GM18511 (cell line): ENCODE data around the gene SPX.

Source experiments
- ATAC-seq: cut with Tn5 transposase; IDR thresholded peaks from one replicate; pipeline ENCODE4 v1.9.1; 2021; ENCODE audit warnings: mild to moderate bottlenecking, moderate library complexity; ENCODE audit not compliant: unreplicated experiment

SPX gene

DNA sequence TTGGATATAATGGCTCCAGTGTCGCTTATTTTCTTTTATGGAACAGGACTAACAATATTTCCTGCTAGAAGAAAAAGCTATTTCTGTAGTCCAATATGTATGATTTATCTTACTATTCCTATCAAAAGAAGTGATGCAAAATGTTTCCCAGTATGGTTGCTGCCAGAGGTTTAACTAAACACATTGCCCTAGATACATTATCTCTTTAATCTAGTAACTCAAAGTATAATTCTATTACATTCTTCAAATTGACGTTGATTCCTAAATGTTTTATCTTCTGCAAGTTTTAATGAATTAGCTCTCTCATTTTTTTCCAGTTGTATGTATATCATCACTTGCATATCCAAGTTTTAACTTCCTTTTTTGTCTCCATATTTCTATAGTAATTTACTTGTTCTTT is 50.3 kb downstream of the SPX start:
- ATAC-seq = no peak

DNA sequence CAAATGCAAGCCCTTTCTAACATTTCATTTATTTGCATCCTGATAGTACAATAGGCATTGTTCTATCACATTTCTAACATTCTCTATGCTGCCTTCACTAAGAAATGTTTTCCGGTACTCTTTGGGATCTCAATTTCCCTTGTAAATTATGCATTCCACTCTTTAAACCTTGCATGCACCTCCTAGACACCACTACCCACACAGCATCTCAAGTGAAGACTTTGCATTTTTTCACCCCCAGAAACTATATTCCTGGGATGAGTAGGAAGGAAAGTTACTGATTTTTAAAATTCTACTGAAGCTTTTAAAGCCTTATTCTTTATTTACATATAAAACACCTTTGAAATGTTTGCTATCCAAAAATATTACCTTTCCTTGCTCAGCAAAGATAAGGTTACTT is 51.4 kb downstream of the SPX start:
- no peak for ATAC-seq

DNA sequence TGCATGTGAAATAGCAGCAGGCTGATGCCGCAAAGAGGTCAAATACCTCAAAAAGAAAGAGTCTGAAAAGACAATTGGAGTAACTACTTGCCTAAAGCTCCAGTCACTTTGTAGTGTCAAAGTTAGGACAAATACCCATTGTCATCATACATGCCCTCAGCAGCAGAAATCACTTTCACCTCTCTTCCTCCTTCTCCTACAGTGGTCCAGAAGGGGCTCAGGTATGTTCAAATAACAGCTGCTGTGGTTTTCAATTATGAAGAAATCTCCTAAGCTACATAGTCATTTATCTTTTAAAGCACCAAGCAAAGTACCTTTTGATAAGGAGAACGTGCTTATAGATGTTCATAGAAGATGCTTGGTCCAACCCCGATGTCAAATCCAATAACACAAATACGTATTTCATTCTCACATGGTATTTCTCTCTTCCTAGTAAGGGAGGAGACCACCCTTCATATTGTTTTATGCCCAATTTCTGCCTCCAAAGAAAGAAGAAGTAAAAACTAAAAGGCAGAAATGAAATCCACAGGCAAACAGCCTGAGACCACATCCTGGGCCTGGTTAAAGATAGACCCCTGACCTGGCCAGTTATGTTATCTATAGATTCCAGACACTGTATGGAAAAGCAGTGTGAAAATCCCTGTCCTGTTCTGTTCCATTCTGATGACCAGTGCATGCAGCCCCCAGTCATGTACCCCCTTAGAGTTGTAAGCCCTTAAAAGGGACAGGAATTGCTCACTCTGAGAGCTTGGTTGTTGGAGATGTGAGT is 54.8 kb downstream of the SPX start:
- ATAC-seq = no peak
